Measurements from ENCODE around the gene TANC1. TPM values are rescaled to one million over a fixed set of nuclear protein-coding genes. Genes with fewer than 3 reads are reported as not detected.
A peak's percentile ranks its signal among the peaks of the same experiment; 100 is the strongest.

The TANC1 gene
- total and polyA plus RNA-seq, 12 donors = 17.8 to 90.5 (median 70.0) TPM

DNA sequence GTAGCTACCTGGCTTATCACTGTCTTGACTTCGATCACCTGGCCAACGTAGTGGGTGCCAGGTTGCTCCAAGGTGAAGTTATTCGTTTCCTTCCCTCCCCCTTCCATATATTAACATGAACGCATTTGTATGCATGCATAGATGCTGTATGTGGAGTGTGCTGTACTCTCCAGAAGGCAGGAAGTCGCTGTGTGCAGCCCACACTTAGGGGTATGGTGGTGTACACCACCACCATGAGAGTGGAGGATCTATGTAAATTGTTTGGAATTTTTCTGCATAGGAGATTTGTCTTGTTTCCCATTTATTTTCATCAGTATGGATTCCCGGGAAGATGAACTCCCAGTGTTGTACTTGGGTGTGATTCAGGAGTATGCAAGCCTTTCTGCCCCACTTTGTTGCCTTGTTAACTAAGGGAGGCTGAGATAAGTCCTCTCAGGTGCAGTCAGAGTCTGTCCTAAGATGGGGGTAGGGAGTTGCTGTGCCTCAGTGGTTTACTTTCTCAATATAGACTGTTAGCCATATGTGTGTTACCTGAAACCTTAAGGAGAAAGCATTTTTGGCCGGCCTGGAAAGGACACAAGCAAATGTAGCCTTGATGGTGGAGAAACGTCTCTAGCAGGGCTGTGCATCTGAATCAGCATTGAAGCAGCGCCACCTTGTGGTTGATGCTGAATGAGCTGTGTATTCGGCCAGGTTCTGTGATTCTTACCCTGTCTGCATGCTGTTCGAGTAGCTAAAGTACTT lies 149.8 kb downstream of the TANC1 start:
- TF ChIP-seq, protein P1, sequence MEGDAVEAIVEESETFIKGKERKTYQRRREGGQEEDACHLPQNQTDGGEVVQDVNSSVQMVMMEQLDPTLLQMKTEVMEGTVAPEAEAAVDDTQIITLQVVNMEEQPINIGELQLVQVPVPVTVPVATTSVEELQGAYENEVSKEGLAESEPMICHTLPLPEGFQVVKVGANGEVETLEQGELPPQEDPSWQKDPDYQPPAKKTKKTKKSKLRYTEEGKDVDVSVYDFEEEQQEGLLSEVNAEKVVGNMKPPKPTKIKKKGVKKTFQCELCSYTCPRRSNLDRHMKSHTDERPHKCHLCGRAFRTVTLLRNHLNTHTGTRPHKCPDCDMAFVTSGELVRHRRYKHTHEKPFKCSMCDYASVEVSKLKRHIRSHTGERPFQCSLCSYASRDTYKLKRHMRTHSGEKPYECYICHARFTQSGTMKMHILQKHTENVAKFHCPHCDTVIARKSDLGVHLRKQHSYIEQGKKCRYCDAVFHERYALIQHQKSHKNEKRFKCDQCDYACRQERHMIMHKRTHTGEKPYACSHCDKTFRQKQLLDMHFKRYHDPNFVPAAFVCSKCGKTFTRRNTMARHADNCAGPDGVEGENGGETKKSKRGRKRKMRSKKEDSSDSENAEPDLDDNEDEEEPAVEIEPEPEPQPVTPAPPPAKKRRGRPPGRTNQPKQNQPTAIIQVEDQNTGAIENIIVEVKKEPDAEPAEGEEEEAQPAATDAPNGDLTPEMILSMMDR (IDR thresholded peaks at IDR 0.05) = peak; percentile 89 to 95 (median 94)
- H3K4me1 ChIP-seq = peaks cover 4 to 64% (median 25%) of the 10 kb centered on the region in 9 donors
- 42 to 43% methylated on average over 11 of the region's 11 CpGs for WGBS, 2 donors
- H3K36me3 ChIP-seq = no peaks in the 10 kb centered on the region
- ATAC-seq (peak; percentile 79 to 96 (median 88)), DNase-seq (peak; percentile 82 to 92)
- H3K9me3 ChIP-seq = peaks cover 0 to 11% (median 0%) of the 10 kb centered on the region in 11 donors
- no peak overlapping the region for H3K4me3 ChIP-seq
- intact Hi-C loops (cut with DNase I) = loop anchor here (1.0 to 10.0 kb wide), 14 partner anchors 46 to 217 kb away; partner anchors contain the start of gene TANC1 (in 4 of the 10)
- peak overlapping the region in 8 of 10 donors; percentile 7 to 81 (median 75) for H3K27ac ChIP-seq
- no peaks in the 10 kb centered on the region for H3K27me3 ChIP-seq

DNA sequence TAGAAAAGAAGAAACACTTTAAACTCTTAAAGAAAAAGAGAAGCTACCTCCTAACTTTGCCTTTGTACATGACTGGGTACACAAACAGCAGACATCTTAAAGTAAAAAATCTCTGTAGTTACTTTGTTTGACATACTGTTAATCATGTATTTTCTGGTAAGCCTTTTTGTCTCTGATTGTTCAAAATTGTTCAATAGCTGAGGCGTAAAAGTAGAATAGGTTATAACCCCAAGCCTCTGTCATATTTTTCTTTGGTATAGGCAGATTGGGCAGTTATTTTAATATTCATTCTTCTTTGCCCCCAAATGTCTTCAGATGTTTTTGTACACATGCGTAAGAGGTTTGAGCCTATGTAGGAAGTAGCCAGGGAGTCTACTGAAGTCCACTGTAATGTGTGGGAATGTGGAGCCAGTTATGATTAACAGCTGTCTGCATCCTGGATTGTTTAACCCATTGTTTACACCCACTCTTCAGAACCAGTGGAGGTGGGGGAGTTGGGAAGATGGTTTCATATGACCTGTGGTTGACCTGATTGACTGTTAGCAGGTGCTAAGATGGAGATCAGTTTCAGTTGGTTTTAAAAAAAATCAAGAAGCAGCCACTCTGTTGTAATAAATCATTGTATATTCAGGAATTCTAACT lies 150.5 kb downstream of the TANC1 start:
- H3K4me3 ChIP-seq = no peak overlapping the region
- H3K36me3 ChIP-seq = no peaks in the 10 kb centered on the region
- peaks cover 0 to 11% (median 0%) of the 10 kb centered on the region in 11 donors for H3K9me3 ChIP-seq
- H3K27ac ChIP-seq = peak overlapping the region; percentile 17 to 81 (median 74)
- WGBS, 2 donors = 55 to 58% methylated on average over 2 of the region's 2 CpGs
- intact Hi-C loops (cut with DNase I) = loop anchor here (1.0 to 10.0 kb wide), 14 partner anchors 47 to 218 kb away; partner anchors contain the start of gene TANC1 (in 4 of the 10)
- TF ChIP-seq, protein P1 (IDR thresholded peaks at IDR 0.05) = peak in 2 of 9 donors; percentile 2 to 27
- peak in 6 of 8 donors; percentile 5 to 40 (median 30) for ATAC-seq
- no peaks in the 10 kb centered on the region for H3K27me3 ChIP-seq
- H3K4me1 ChIP-seq = peaks cover 7 to 64% (median 32%) of the 10 kb centered on the region in 9 donors
- DNase-seq = no peak

DNA sequence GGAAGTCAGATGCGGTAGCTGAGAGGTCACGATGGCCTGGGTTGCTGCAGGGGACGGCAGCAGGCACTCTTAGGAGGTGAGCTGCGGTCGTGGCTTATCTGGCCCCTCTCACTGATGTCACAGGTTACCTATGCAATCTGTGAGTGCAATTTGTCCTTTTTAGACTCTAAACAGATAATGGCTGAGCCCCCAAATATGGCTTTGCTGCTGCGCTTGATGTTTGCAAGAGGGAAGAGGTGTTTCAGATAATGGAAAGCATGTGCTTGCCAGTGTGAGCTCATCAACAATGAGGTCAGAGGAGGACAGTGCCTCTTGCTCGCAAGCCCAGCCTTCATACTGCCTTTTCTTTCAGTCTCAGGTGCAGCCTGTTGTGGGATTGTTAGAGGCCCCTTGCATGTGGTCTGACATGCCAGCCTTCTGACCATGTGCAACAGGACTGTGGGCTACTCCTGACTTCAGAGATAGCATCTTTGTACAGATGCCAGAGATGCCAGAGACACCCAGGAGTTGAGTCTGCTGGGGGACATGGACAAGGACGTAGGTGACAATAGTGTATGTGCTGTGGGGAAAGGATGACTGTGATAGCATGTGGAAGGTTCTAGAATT lies 151.3 kb downstream of the TANC1 start:
- H3K9me3 ChIP-seq = peaks cover 0 to 11% (median 0%) of the 10 kb centered on the region in 11 donors
- ATAC-seq = peak; percentile 54 to 83 (median 74)
- H3K4me3 ChIP-seq = peak overlapping the region in 1 of 10 donors; percentile 0
- no peaks in the 10 kb centered on the region for H3K27me3 ChIP-seq
- intact Hi-C loops (cut with DNase I) = loop anchor here (2.0 to 10.0 kb wide), 13 partner anchors 47 to 219 kb away; partner anchors contain the start of gene TANC1 (in 4 of the 10)
- no peaks in the 10 kb centered on the region for H3K36me3 ChIP-seq
- 35 to 52% methylated on average over 8 of the region's 8 CpGs for WGBS, 2 donors
- peak; percentile 33 to 53 for DNase-seq
- peaks cover 14 to 67% (median 39%) of the 10 kb centered on the region in 9 donors for H3K4me1 ChIP-seq
- TF ChIP-seq, protein P1 (IDR thresholded peaks at IDR 0.05) = no peak
- peak overlapping the region; percentile 17 to 81 (median 74) for H3K27ac ChIP-seq

DNA sequence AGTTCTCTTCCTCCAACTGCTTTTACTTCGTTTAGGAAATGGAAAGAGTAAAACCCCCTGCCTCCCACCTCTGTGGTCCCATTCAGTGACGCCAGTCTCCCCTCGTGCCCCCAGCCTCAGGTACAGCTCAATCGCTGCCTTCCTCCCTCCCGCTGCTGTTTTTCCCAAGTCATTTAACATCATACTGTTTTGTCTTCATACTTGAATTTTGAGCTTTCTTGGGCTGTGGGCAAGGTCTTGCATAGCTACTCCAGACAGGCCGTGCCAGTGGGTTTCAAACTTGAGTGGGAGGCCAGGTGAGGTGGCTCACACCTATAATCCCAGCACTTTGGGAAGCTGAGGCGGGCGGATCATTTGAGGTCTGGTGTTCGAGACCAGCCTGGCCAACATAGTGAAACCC lies 155.3 kb downstream of the TANC1 start:
- Histone ChIP-seq H3K36me3 (no peaks in the 10 kb centered on the region), H3K4me1 (peaks cover 13 to 85% (median 62%) of the 10 kb centered on the region in 9 donors), H3K4me3 (no peak overlapping the region), H3K27me3 (no peaks in the 10 kb centered on the region), H3K27ac (peak overlapping the region in 7 of 10 donors; percentile 40 to 81 (median 70)), H3K9me3 (no peaks in the 10 kb centered on the region)
- intact Hi-C loops (cut with DNase I) = no loop called here
- TF ChIP-seq, protein P1 (IDR thresholded peaks at IDR 0.05) = no peak
- 87 to 92% methylated on average over 9 of the region's 9 CpGs for WGBS, 2 donors
- DNase-seq = no peak
- no peak for ATAC-seq
